ENCODE measurements around the gene HOXA5.

The HOXA5 gene

GRCh38 chr7:27185013-27185853, 41.8 kb upstream of the HOXA5 start, which contains the start of gene HOXA11 (continued):
- TF ChIP-seq ZNF518A (tag by site-specific recombination; conservative IDR thresholded peaks at IDR 0.05; ENCODE audit: low read depth): 0 out of 2 replicates have a peak, but pooled peaks have one; percentile 19
- TF ChIP-seq AEBP2 (tag by site-specific recombination; IDR thresholded peaks at IDR 0.05; ENCODE audit: borderline replicate concordance): no peak
- TF ChIP-seq ZNF548 (tag by site-specific recombination; IDR thresholded peaks at IDR 0.05): no peak
- no peak for TF ChIP-seq ZNF416 (tag by site-specific recombination; IDR thresholded peaks at IDR 0.05)
- no peak for TF ChIP-seq ZNF248 (tag by site-specific recombination; IDR thresholded peaks at IDR 0.05)
- no peak for TF ChIP-seq ZNF645 (tag by site-specific recombination; IDR thresholded peaks at IDR 0.05)
- TF ChIP-seq KLF9 (tag by site-specific recombination; IDR thresholded peaks at IDR 0.05; ENCODE audit: low read depth): no peak
- no peak for TF ChIP-seq GFI1B (tag by site-specific recombination; IDR thresholded peaks at IDR 0.05)
- TF ChIP-seq ZNF664 (tag by site-specific recombination; IDR thresholded peaks at IDR 0.05): no peak
- peak; percentile 90 for TF ChIP-seq ZNF398 (tag by site-specific recombination; IDR thresholded peaks at IDR 0.05)
- TF ChIP-seq ZNF214 (tag by site-specific recombination; IDR thresholded peaks at IDR 0.05; ENCODE audit: borderline replicate concordance): no peak
- no peak for TF ChIP-seq ELK4 (IDR thresholded peaks at IDR 0.05; ENCODE audit: borderline replicate concordance, low read depth, low read length)
- TF ChIP-seq ZNF692 (tag by site-specific recombination; IDR thresholded peaks at IDR 0.05): 0 out of 2 replicates have a peak, but pooled peaks have one; percentile 9
- TF ChIP-seq SP7 (tag by site-specific recombination; IDR thresholded peaks at IDR 0.05): peak; percentile 40; the same call in 1 of the 2 replicates
- TF ChIP-seq YY2 (tag by site-specific recombination; IDR thresholded peaks at IDR 0.05): no peak
- TF ChIP-seq ZNF19 (tag by site-specific recombination; IDR thresholded peaks at IDR 0.05; ENCODE audit: low read depth): no peak
- peak; percentile 10; the same call in 1 of the 2 replicates for TF ChIP-seq INSM2 (tag by site-specific recombination; IDR thresholded peaks at IDR 0.05)
- TF ChIP-seq CTCF (tag by site-specific recombination; IDR thresholded peaks at IDR 0.05): peak; percentile 26; the same call in 1 of the 2 replicates
- no peak for TF ChIP-seq ZBTB6 (tag by site-specific recombination; IDR thresholded peaks at IDR 0.05)
- no peak for TF ChIP-seq ZNF549 (tag by site-specific recombination; IDR thresholded peaks at IDR 0.05)
